H9 (cell line): ENCODE measurements around the gene PCCB. TPM values are rescaled to one million over a fixed set of nuclear protein-coding genes. Genes with fewer than 3 reads are reported as not detected.
A peak's percentile ranks its signal among the peaks of the same experiment; 100 is the strongest.

Experiments
- DNase-seq: peaks from one replicate; pipeline ENCODE4 v3.0.0-alpha.2; 2017
- H2AFZ ChIP-seq: one replicate; pipeline ENCODE4 v1.6.1; 2013; ENCODE audit warnings: mild to moderate bottlenecking, low read length, control low read depth, moderate library complexity
- H2AK5ac ChIP-seq: 2 replicates; pipeline ENCODE4 v1.6.1; 2013; ENCODE audit warnings: low read length, control low read depth, mixed read lengths; ENCODE audit not compliant: insufficient read length
- H2BK120ac ChIP-seq: one replicate; pipeline ENCODE4 v1.6.1; 2013; ENCODE audit warnings: low read depth, mild to moderate bottlenecking, low read length, control low read depth, inconsistent platforms; ENCODE audit not compliant: poor library complexity, severe bottlenecking
- H2BK12ac ChIP-seq: 2 replicates; pipeline ENCODE4 v1.6.1; 2013; ENCODE audit warnings: low read length, control low read depth, mixed read lengths, low read depth; ENCODE audit not compliant: insufficient read length
- H2BK15ac ChIP-seq: 2 replicates; pipeline ENCODE4 v1.6.1; 2013; ENCODE audit warnings: low read depth, low read length, control low read depth
- H2BK20ac ChIP-seq: one replicate; pipeline ENCODE4 v1.6.1; 2013; ENCODE audit warnings: low read depth, mild to moderate bottlenecking, low read length, control low read depth, inconsistent platforms; ENCODE audit not compliant: poor library complexity, severe bottlenecking
- H2BK5ac ChIP-seq: 2 replicates; pipeline ENCODE4 v1.6.1; 2013; ENCODE audit warnings: low read length, control low read depth, mixed read lengths; ENCODE audit not compliant: insufficient read length
- H3K14ac ChIP-seq: 2 replicates; pipeline ENCODE4 v1.6.1; 2013; ENCODE audit warnings: low read length, control low read depth; ENCODE audit not compliant: insufficient read depth
- H3K18ac ChIP-seq: 2 replicates; pipeline ENCODE4 v1.6.1; 2013; ENCODE audit warnings: low read depth, mild to moderate bottlenecking, mixed read lengths, low read length, control low read depth; ENCODE audit not compliant: insufficient read length
- H3K23ac ChIP-seq: 2 replicates; pipeline ENCODE4 v1.6.1; 2013; ENCODE audit warnings: low read length, control low read depth, mixed read lengths, low read depth; ENCODE audit not compliant: insufficient read length
- H3K23me2 ChIP-seq: 2 replicates; pipeline ENCODE4 v1.6.1; 2013; ENCODE audit warnings: low read depth, mild to moderate bottlenecking, mixed read lengths, low read length, control low read depth; ENCODE audit not compliant: insufficient read length, poor library complexity, severe bottlenecking
- H3K27ac ChIP-seq: 2 replicates; pipeline ENCODE4 v1.5.1; 2013; ENCODE audit warnings: low read length, control low read depth, mixed read lengths, low read depth; ENCODE audit not compliant: insufficient read length
- H3K27me3 ChIP-seq: 2 replicates; pipeline ENCODE4 v1.6.1; 2013; ENCODE audit warnings: low read length, control low read depth, inconsistent platforms; ENCODE audit not compliant: insufficient read depth
- H3K4ac ChIP-seq: 2 replicates; pipeline ENCODE4 v1.6.1; 2013; ENCODE audit warnings: low read depth, mild to moderate bottlenecking, control low read depth, inconsistent platforms, low read length, moderate library complexity
- H3K4me1 ChIP-seq: 2 replicates; pipeline ENCODE4 v1.6.1; 2013; ENCODE audit warnings: low read length, control low read depth, inconsistent platforms; ENCODE audit not compliant: insufficient read depth
- H3K4me2 ChIP-seq: 2 replicates; pipeline ENCODE4 v1.6.1; 2013; ENCODE audit warnings: low read length, control low read depth, mixed read lengths; ENCODE audit not compliant: insufficient read length, insufficient read depth
- H3K56ac ChIP-seq: 2 replicates; pipeline ENCODE4 v1.6.1; 2013; ENCODE audit warnings: low read depth, mild to moderate bottlenecking, mixed read lengths, low read length, control low read depth; ENCODE audit not compliant: insufficient read length
- H3K79me1 ChIP-seq: 2 replicates; pipeline ENCODE4 v1.6.1; 2013; ENCODE audit warnings: low read depth, mild to moderate bottlenecking, moderate library complexity, low read length, control low read depth, inconsistent platforms; ENCODE audit not compliant: insufficient read depth, poor library complexity, severe bottlenecking
- H3K79me2 ChIP-seq: 2 replicates; pipeline ENCODE4 v1.6.1; 2013; ENCODE audit warnings: low read length, control low read depth, inconsistent platforms; ENCODE audit not compliant: insufficient read depth
- H3K9ac ChIP-seq: 2 replicates; pipeline ENCODE4 v1.6.1; 2013; ENCODE audit warnings: low read length, control low read depth, mixed read lengths; ENCODE audit not compliant: insufficient read length; ENCODE audit errors: extremely low read depth
- H3K9me3 ChIP-seq: one replicate; pipeline ENCODE4 v1.6.1; 2013; ENCODE audit warnings: low read depth, low read length, inconsistent platforms; ENCODE audit not compliant: control insufficient read depth
- H3T11ph ChIP-seq: one replicate; pipeline ENCODE4 v1.6.1; 2013; ENCODE audit warnings: mild to moderate bottlenecking, low read length, control low read depth, inconsistent platforms
- H4K20me1 ChIP-seq: one replicate; pipeline ENCODE4 v1.6.1; 2013; ENCODE audit not compliant: control insufficient read depth, insufficient read length, insufficient read depth
- H4K5ac ChIP-seq: 2 replicates; pipeline ENCODE4 v1.6.1; 2013; ENCODE audit warnings: low read depth, mild to moderate bottlenecking, mixed read lengths, low read length, control low read depth; ENCODE audit not compliant: insufficient read length
- H4K8ac ChIP-seq: replicated peaks from 2 replicates; pipeline ENCODE4 v1.6.1; 2013; ENCODE audit warnings: low read length, control low read depth, mixed read lengths, low read depth; ENCODE audit not compliant: insufficient read length
- H4K91ac ChIP-seq: 2 replicates; pipeline ENCODE4 v1.6.1; 2013; ENCODE audit warnings: low read depth, mild to moderate bottlenecking, moderate library complexity, mixed read lengths, low read length, control low read depth; ENCODE audit not compliant: insufficient read length
- H3K27ac Mint-ChIP-seq, 3 experiments: 2 replicates in 2 of 3; 3 replicates in 1 of 3; pipeline ENCODE4 v1.8.0; 2020 to 2021; ENCODE audit warnings: mixed read lengths in 3 of 3, mild to moderate bottlenecking in 1 of 3, moderate library complexity in 1 of 3
- H3K27me3 Mint-ChIP-seq: 2 replicates; pipeline ENCODE4 v1.8.0; 2021; ENCODE audit warnings: low read depth, mild to moderate bottlenecking, moderate library complexity, mixed read lengths
- H3K36me3 Mint-ChIP-seq, 3 experiments: 2 replicates in 2 of 3; 3 replicates in 1 of 3; pipeline ENCODE4 v1.8.0; 2020 to 2021; ENCODE audit warnings: low read depth in 3 of 3, mixed read lengths in 3 of 3; ENCODE audit not compliant: insufficient read depth in 1 of 3
- H3K4me1 Mint-ChIP-seq, 2 experiments: 2 replicates each; pipeline ENCODE4 v1.8.0; 2020; ENCODE audit warnings: mixed read lengths in 2 of 2
- H3K4me3 Mint-ChIP-seq, 2 experiments: 2 replicates in 1 of 2; 3 replicates in 1 of 2; pipeline ENCODE4 v1.8.0; 2020 to 2021; ENCODE audit warnings: mild to moderate bottlenecking in 2 of 2, mixed read lengths in 2 of 2, moderate library complexity in 1 of 2
- H3K9me3 Mint-ChIP-seq, 2 experiments: 2 replicates in 1 of 2; 3 replicates in 1 of 2; pipeline ENCODE4 v1.8.0; 2020; ENCODE audit warnings: mild to moderate bottlenecking in 2 of 2, mixed read lengths in 2 of 2, moderate library complexity in 1 of 2
- WGBS: extraction: QIAGEN DNeasy Blood & Tissue Kit; methylation state at CpG from one replicate; pipeline ENCODE4 v1.1.7; 2013; ENCODE audit warnings: missing lambda C conversion rate, low lambda C conversion rate, mixed read lengths; ENCODE audit not compliant: insufficient read length; ENCODE audit errors: extremely low coverage; 5-methylcytosine and 5-hydroxymethylcytosine counted together
- total RNA-seq: library from RNA; stranded (reverse); gene quantifications from 2 replicates; pipeline ENCODE4 v1.2.1, GENCODE V29; 2021
- TF ChIP-seq, protein P1 (sequence below): fragments of 200-600 bp; sonication (generic); conservative IDR thresholded peaks from 3 replicates; pipeline ENCODE4 v1.8.0; 2021; ENCODE audit warnings: antibody characterized with exemption, mild to moderate bottlenecking

PCCB gene
- total RNA-seq, 1 experiment from 2014 or later = 68.9 TPM

- peaks cover 41% of the 10 kb centered on the region for H3K27me3 Mint-ChIP-seq
- H3K79me1 ChIP-seq = no peaks in the 10 kb centered on the region
- no peak overlapping the region for H2BK15ac ChIP-seq
- H3K79me2 ChIP-seq = no peaks in the 10 kb centered on the region
- TF ChIP-seq, protein P1, sequence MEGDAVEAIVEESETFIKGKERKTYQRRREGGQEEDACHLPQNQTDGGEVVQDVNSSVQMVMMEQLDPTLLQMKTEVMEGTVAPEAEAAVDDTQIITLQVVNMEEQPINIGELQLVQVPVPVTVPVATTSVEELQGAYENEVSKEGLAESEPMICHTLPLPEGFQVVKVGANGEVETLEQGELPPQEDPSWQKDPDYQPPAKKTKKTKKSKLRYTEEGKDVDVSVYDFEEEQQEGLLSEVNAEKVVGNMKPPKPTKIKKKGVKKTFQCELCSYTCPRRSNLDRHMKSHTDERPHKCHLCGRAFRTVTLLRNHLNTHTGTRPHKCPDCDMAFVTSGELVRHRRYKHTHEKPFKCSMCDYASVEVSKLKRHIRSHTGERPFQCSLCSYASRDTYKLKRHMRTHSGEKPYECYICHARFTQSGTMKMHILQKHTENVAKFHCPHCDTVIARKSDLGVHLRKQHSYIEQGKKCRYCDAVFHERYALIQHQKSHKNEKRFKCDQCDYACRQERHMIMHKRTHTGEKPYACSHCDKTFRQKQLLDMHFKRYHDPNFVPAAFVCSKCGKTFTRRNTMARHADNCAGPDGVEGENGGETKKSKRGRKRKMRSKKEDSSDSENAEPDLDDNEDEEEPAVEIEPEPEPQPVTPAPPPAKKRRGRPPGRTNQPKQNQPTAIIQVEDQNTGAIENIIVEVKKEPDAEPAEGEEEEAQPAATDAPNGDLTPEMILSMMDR = no peak
- H3T11ph ChIP-seq = no peak overlapping the region
- H3K4me3 Mint-ChIP-seq = 0 out of 5 replicates have a peak overlapping the region, but pooled peaks of 1 of the 2 experiments have one; percentile 6
- no peaks in the 10 kb centered on the region for H3K27me3 ChIP-seq
- no peaks in the 10 kb centered on the region for H3K9me3 ChIP-seq
- no peak for DNase-seq
- no peak overlapping the region for H2BK5ac ChIP-seq
- H3K23ac ChIP-seq = no peak overlapping the region
- no peak overlapping the region for H3K4me2 ChIP-seq
- H4K91ac ChIP-seq = no peak overlapping the region
- H3K56ac ChIP-seq = no peak overlapping the region
- no peak overlapping the region for H3K14ac ChIP-seq
- H2AK5ac ChIP-seq = no peak overlapping the region
- H3K27ac Mint-ChIP-seq = peak overlapping the region in 1 of 3 experiments; percentile 81; a peak in 2 of 7 replicates
- peaks cover 42 to 43% of the 10 kb centered on the region in 2 experiments for H3K4me1 Mint-ChIP-seq
- H3K9ac ChIP-seq = no peak overlapping the region
- no peak overlapping the region for H2AFZ ChIP-seq
- no peak overlapping the region for H2BK12ac ChIP-seq
- H3K4me1 ChIP-seq = no peaks in the 10 kb centered on the region; the same call in 1 of the 2 replicates
- H3K23me2 ChIP-seq = no peaks in the 10 kb centered on the region
- H3K9me3 Mint-ChIP-seq = no peaks in the 10 kb centered on the region; a peak in 1 of 5 replicates
- WGBS = 100% methylated on average over 1 of the region's 2 CpGs
- H2BK120ac ChIP-seq = no peak overlapping the region
- no peaks in the 10 kb centered on the region for H4K20me1 ChIP-seq
- no peak overlapping the region for H3K27ac ChIP-seq
- no peak overlapping the region for H2BK20ac ChIP-seq
- H4K8ac ChIP-seq = no peak overlapping the region
- H3K4ac ChIP-seq = no peak overlapping the region
- H4K5ac ChIP-seq = no peak overlapping the region
- H3K36me3 Mint-ChIP-seq = no peaks in the 10 kb centered on the region; a peak in 1 of 7 replicates
- no peak overlapping the region for H3K18ac ChIP-seq
Measured at GRCh38 chr3:136236109-136236508, 14.0 kb upstream of the PCCB start.
